Heart right ventricle (tissue), 16 donors: ENCODE measurements around the gene MICA. TPM values are rescaled to one million over a fixed set of nuclear protein-coding genes. Genes with fewer than 3 reads are reported as not detected.

ENCODE experiments used
- ATAC-seq, 8 donors: fragments of 200-7000 bp; cut with Tn5 transposase; one replicate each; pipeline ENCODE4 v1.9.1; 2020; ENCODE audit warnings: mild to moderate bottlenecking in 8 of 8, moderate library complexity in 8 of 8, moderate number of reproducible peaks in 1 of 8
- DNase-seq, 2 donors: peaks; one replicate each; pipeline ENCODE4 v3.0.0-alpha.2; 2020
- H3K27ac ChIP-seq, 10 donors: fragments of 200-600 bp; sonication (generic) in 2 of 10; one replicate each; pipeline versions ENCODE4 v1.5.0 to v1.8.0; 2020 to 2022; ENCODE audit warnings: mild to moderate bottlenecking in 3 of 10
- H3K27me3 ChIP-seq, 7 donors: fragments of 200-600 bp; one replicate each; pipeline ENCODE4 v1.8.0; 2021 to 2022; ENCODE audit warnings: mild to moderate bottlenecking in 2 of 7
- H3K36me3 ChIP-seq, 9 donors: fragments of 200-600 bp; sonication (generic) in 1 of 9; one replicate each; pipeline versions ENCODE4 v1.5.0 to v1.8.0; 2020 to 2022; ENCODE audit warnings: mild to moderate bottlenecking in 2 of 9
- H3K4me1 ChIP-seq, 9 donors: fragments of 200-600 bp; sonication (generic) in 1 of 9; one replicate each; pipeline versions ENCODE4 v1.5.0 to v1.8.0; 2020 to 2022; ENCODE audit warnings: mild to moderate bottlenecking in 4 of 9
- H3K4me3 ChIP-seq, 10 donors: fragments of 200-600 bp; sonication (generic) in 2 of 10; one replicate each; pipeline versions ENCODE4 v1.5.0 to v1.8.0; 2020 to 2022; ENCODE audit warnings: mild to moderate bottlenecking in 7 of 10, moderate library complexity in 2 of 10
- H3K9me3 ChIP-seq, 11 donors: fragments of 200-600 bp in 10 of 11; sonication (generic) in 2 of 11; one replicate each; pipeline versions ENCODE4 v1.5.0 to v1.8.0; 2013 to 2022; ENCODE audit warnings: mild to moderate bottlenecking in 2 of 11, control low read depth in 1 of 11, moderate library complexity in 1 of 11
- WGBS, 2 donors: extraction: QIAGEN DNeasy Blood & Tissue Kit; methylation state at CpG; one replicate each; pipeline ENCODE4 v1.1.7; 2013; ENCODE audit warnings: inconsistent platforms in 1 of 2; 5-methylcytosine and 5-hydroxymethylcytosine counted together
- intact Hi-C, 10 donors: fragments of 100-400 bp; cut with DNase I; formaldehyde crosslinking; loops; one replicate each; pipeline versions ENCODE4 v1.11.1 to v1.14.2; 2022
- polyA plus RNA-seq, 2 donors: library from polyadenylated mRNA; stranded (reverse); fragments of 200-250 nt; gene quantifications; one replicate each; pipeline ENCODE4 v1.2.3, GENCODE V29; 2013
- total RNA-seq, 10 donors: library from RNA; stranded (reverse); fragmentation: NEBNext Ultra II Directional in 3 of 10; extraction: Animal tissue kit (Norgen Biotek cat#: 25700) in 3 of 10; gene quantifications; one replicate each; pipeline versions ENCODE4 v1.2.1 to v1.2.4, GENCODE V29; 2021 to 2023
- TF ChIP-seq, protein P1 (sequence below), 9 donors: fragments of 200-600 bp; sonication (generic) in 2 of 9; IDR thresholded peaks; one replicate each; pipeline versions ENCODE4 v1.5.0 to v1.8.0; 2021 to 2022; ENCODE audit warnings: antibody characterized with exemption in 9 of 9, mild to moderate bottlenecking in 5 of 9, moderate library complexity in 1 of 9
- donor health status: Arrhythmogenic right ventricular cardiomyopathy.
- donor health status: ischemic (EF 13 %, LVEDD 7.1; RV severe dilation, severe dysfunction).
- donor health status: healthy with polysubstance abuse.
- donor health status: DM: no; HTN: yes; CAD: no.
- donor health status: DM: no; HTN: no; CAD: no.
- donor health status: ischemic (EF 25% LVEDD 6.9; RV normal size, moderate dysfunction).
- donor health status: ischemic (EF 25% LVEDD 5.7; RV mildly dilated, moderate dysfunction).
- donor health status: healthy.
- donor health status: DM: yes; HTN: yes; CAD: no.
- donor health status: Ischemic cardiomyopathy.
- donor health status: ischemic (EF 35%, LVEDD 5.7; RV mildly dilated, moderate dysfunction).
- donor health status: nonischemic (EF 11% LVEDD 7.7; RV severe dilation, severe dysfunction).
- donor health status: DM: yes; HTN: yes; CAD: no.
- donor health status: PGD.
- donor health status: ischemic (EF 29% LVEDD 5.4; RV normal size, mild dysfunction).
- donor health status: nonischemic (EF 23%, LVEDD 6.1; RV moderate dilation, normal function).

The MICA gene
- total and polyA plus RNA-seq, 12 donors = 3.2 to 36.0 (median 9.1) TPM

DNA sequence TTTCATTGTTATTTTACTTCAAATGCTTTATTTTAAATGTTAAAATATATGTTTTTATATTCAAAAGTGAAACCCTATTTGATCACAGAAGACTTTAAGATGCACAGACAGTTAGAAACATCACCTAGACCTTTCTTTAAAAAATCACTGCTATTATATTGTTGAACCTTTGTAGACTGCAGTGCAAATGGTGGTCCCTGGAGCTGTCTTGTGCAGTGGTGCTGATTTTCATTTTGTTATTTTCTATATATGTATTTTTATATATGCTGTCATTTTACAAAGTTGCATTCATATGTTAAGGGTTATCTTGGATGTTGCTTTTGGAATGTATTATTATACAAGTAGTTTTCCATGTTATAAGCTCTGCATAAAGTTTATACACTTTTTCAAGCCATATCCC lies 27.7 kb upstream of the MICA start:
- peaks cover 0 to 7% (median 0%) of the 10 kb centered on the region in 11 donors for H3K9me3 ChIP-seq
- H3K27me3 ChIP-seq = peaks cover 0 to 46% (median 15%) of the 10 kb centered on the region in 7 donors
- H3K27ac ChIP-seq = no peak overlapping the region
- ATAC-seq (no peak), DNase-seq (no peak)
- H3K36me3 ChIP-seq = no peaks in the 10 kb centered on the region
- intact Hi-C loops = no loop called here
- no peak overlapping the region for H3K4me3 ChIP-seq
- TF ChIP-seq, protein P1, sequence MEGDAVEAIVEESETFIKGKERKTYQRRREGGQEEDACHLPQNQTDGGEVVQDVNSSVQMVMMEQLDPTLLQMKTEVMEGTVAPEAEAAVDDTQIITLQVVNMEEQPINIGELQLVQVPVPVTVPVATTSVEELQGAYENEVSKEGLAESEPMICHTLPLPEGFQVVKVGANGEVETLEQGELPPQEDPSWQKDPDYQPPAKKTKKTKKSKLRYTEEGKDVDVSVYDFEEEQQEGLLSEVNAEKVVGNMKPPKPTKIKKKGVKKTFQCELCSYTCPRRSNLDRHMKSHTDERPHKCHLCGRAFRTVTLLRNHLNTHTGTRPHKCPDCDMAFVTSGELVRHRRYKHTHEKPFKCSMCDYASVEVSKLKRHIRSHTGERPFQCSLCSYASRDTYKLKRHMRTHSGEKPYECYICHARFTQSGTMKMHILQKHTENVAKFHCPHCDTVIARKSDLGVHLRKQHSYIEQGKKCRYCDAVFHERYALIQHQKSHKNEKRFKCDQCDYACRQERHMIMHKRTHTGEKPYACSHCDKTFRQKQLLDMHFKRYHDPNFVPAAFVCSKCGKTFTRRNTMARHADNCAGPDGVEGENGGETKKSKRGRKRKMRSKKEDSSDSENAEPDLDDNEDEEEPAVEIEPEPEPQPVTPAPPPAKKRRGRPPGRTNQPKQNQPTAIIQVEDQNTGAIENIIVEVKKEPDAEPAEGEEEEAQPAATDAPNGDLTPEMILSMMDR (IDR thresholded peaks at IDR 0.05) = no peak
- H3K4me1 ChIP-seq = no peaks in the 10 kb centered on the region

DNA sequence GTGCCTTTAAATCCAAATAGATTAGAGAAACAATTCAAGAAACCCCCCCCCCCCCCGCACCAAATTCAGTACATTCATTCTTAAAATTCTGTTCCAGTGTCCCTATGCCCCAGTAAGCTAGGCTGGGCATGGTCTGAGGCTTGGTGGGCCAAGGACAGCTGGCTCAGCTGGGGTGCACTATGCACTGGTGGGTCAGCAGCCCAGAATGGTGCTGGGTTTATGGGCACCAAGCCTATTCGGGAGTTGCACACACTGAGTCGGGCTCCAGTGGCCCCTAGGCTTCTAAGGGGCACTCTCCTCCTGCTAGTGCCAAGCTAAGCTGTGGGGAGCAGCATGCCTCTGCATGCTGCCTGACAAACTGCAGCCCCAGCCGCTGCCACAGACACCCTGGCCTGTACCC lies 26.4 kb upstream of the MICA start:
- Histone ChIP-seq H3K4me1 (no peaks in the 10 kb centered on the region), H3K4me3 (no peak overlapping the region), H3K36me3 (no peaks in the 10 kb centered on the region), H3K9me3 (peaks cover 0 to 3% (median 0%) of the 10 kb centered on the region in 11 donors), H3K27me3 (peaks cover 0 to 46% (median 15%) of the 10 kb centered on the region in 7 donors), H3K27ac (no peak overlapping the region)
- DNase-seq (no peak), ATAC-seq (no peak)
- WGBS, 2 donors = 31 to 41% methylated on average over 4 of the region's 4 CpGs
- TF ChIP-seq, protein P1 (IDR thresholded peaks at IDR 0.05) = no peak
- intact Hi-C loops = no loop called here

DNA sequence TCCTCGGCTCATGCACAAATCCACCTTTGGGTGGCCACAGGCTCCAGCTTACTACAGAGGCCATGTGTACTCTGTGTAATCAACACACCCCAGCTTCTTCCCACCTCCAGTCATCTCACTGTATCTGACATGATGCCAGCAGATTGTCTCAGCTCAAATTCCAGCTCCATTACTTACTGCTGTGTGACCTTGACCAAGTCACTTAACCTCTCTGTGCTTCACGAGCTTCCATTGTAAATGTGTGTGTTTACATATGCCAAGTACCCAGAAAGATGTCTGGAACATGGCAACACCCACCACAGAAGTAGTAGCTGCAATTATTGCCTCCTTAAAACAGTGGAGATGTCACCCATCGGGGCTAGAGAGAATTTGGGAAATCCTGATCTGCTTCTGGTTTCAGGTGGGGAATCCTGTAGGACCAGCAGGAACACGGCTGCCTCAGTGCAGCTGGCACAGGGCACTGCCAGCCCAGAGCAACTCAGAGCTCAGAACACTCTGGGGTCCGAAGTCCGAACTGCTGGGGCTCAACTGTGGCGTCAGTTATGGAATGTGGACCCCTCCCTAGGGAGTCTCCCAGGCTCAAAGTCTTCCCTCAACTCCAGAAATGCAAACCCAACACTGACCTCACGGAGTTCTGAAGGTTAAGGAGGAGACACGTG lies 25.2 kb upstream of the MICA start:
- no peak overlapping the region for H3K4me3 ChIP-seq
- DNase-seq (no peak), ATAC-seq (no peak)
- intact Hi-C loops = no loop called here
- no peaks in the 10 kb centered on the region for H3K36me3 ChIP-seq
- peaks cover 0 to 1% (median 0%) of the 10 kb centered on the region in 11 donors for H3K9me3 ChIP-seq
- 51 to 63% methylated on average over 9 of the region's 9 CpGs for WGBS, 2 donors
- no peaks in the 10 kb centered on the region for H3K4me1 ChIP-seq
- TF ChIP-seq, protein P1 (IDR thresholded peaks at IDR 0.05) = no peak
- H3K27me3 ChIP-seq = peaks cover 0 to 46% (median 14%) of the 10 kb centered on the region in 7 donors
- no peak overlapping the region for H3K27ac ChIP-seq

DNA sequence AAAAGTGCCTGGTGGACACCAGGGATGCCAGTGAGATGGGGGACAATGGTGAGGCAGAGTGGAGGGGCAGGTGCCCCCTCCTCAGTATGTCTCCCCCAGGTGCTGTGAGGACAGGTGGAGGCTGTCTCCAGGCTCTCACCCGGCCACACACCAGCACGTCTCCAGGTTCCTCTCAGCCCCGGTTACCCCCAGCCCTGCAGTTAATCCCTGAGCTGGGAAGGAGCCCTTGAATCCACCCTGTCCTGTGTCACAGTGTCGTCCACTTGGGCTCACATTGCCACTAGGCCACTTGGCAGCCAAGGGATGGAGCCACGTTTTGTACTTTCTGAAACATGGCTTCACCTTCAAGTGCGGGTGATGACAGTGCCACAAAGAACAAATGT lies 24.7 kb upstream of the MICA start:
- ATAC-seq (no peak), DNase-seq (no peak)
- WGBS, 2 donors = 63 to 68% methylated on average over 6 of the region's 6 CpGs
- Histone ChIP-seq H3K27me3 (peaks cover 0 to 46% (median 14%) of the 10 kb centered on the region in 7 donors), H3K9me3 (no peaks in the 10 kb centered on the region), H3K36me3 (no peaks in the 10 kb centered on the region), H3K27ac (no peak overlapping the region), H3K4me1 (no peaks in the 10 kb centered on the region), H3K4me3 (no peak overlapping the region)
- intact Hi-C loops = no loop called here
- TF ChIP-seq, protein P1 (IDR thresholded peaks at IDR 0.05) = no peak
